ENCODE results near the gene CNGA2.

- TF ChIP-seq POLR2A (IDR thresholded peaks at IDR 0.05) (no peak), CTCF (IDR thresholded peaks at IDR 0.05) (no peak), EP300 (IDR thresholded peaks at IDR 0.05) (no peak)
Measured at GRCh38 chrX:151745651-151746050, 11.1 kb downstream of the CNGA2 start.
